DMS79 (cell line): ENCODE results near the gene CCDC192.
"Not testable (repeated sequence)": the region's sequence is repeated elsewhere in the genome, so short reads cannot be mapped to it uniquely, and the experiment has no call there.

Experiments used
- DNase-seq: peaks from one replicate; lab custom pipeline; 2025; lab: John Stamatoyannopoulos, UW

The CCDC192 gene

GRCh38 chr5:127847641-127848040, 144.4 kb downstream of the CCDC192 start:
- DNase-seq = not testable (repeated sequence)

GRCh38 chr5:127848098-127848497, 144.9 kb downstream of the CCDC192 start:
- DNase-seq = no peak

GRCh38 chr5:127849408-127849807, 146.2 kb downstream of the CCDC192 start:
- DNase-seq = no peak

GRCh38 chr5:127849891-127850290, 146.7 kb downstream of the CCDC192 start:
- no peak for DNase-seq

- no peak for DNase-seq
These were observed 148.8 kb downstream of the CCDC192 start for GRCh38 chr5:127851964-127852363.

- DNase-seq = no peak
These were observed 151.3 kb downstream of the CCDC192 start for GRCh38 chr5:127854520-127854919.

GRCh38 chr5:127856292-127856691, 153.1 kb downstream of the CCDC192 start:
- DNase-seq = no peak

GRCh38 chr5:127858116-127858784, 155.1 kb downstream of the CCDC192 start:
- DNase-seq = no peak

GRCh38 chr5:127860291-127860690, 157.1 kb downstream of the CCDC192 start:
- DNase-seq = no peak

- no peak for DNase-seq
These were observed 160.0 kb downstream of the CCDC192 start for GRCh38 chr5:127863161-127863560.

GRCh38 chr5:127863610-127864395, 160.6 kb downstream of the CCDC192 start:
- DNase-seq = no peak

GRCh38 chr5:127864511-127864910, 161.3 kb downstream of the CCDC192 start:
- DNase-seq = no peak

GRCh38 chr5:127865273-127865672, 162.1 kb downstream of the CCDC192 start:
- no peak for DNase-seq

GRCh38 chr5:127867022-127867783, 164.0 kb downstream of the CCDC192 start:
- DNase-seq = no peak

- DNase-seq = peak; percentile 11
These were observed 167.7 kb downstream of the CCDC192 start for GRCh38 chr5:127870914-127871313.

- no peak for DNase-seq
These were observed 168.4 kb downstream of the CCDC192 start for GRCh38 chr5:127871503-127872153.

- no peak for DNase-seq
These were observed 169.3 kb downstream of the CCDC192 start for GRCh38 chr5:127872494-127872893.

GRCh38 chr5:127875235-127876021, 172.2 kb downstream of the CCDC192 start:
- DNase-seq = peak; percentile 61

GRCh38 chr5:127876384-127876783, 173.2 kb downstream of the CCDC192 start:
- DNase-seq = no peak

- no peak for DNase-seq
These were observed 175.1 kb downstream of the CCDC192 start for GRCh38 chr5:127878174-127878750.

- DNase-seq = no peak
These were observed 181.2 kb downstream of the CCDC192 start for GRCh38 chr5:127884416-127884815.
